Measurements from ENCODE around the gene ALDH8A1. TPM values are rescaled to one million over a fixed set of nuclear protein-coding genes. Genes with fewer than 3 reads are reported as not detected.

Gene ALDH8A1
- total RNA-seq, 4 donors from 2014 or later, result 1.2 to 21.8 (median 2.5) TPM

DNA sequence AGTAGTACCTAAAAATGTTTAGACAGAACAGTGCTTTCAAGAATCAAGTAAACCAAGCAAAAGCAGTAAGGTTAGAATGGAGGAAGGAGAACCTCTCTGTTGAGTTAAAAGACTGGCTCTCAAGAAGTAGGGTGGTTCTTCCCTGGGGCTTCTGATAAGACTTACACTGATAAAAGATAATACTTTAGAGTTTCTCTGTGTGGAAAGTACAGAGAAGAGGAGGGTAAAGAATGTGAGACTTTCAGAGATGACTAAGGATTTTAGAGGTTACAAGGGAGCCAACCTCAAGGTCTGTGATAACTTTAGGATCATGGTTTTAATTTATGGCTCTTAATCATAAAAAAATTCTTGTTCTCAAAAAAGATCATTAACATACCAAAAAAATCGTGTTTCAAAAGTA is 30.9 kb upstream of the ALDH8A1 start:
- Histone ChIP-seq H3K27me3 (no peaks in the 10 kb centered on the region), H3K9me3 (no peaks in the 10 kb centered on the region), H3K36me3 (peaks cover 4 to 82% of the 10 kb centered on the region in 2 donors), H3K4me1 (no peaks in the 10 kb centered on the region), H3K4me3 (no peak overlapping the region), H3K27ac (no peak overlapping the region)
- TF ChIP-seq, protein P1, sequence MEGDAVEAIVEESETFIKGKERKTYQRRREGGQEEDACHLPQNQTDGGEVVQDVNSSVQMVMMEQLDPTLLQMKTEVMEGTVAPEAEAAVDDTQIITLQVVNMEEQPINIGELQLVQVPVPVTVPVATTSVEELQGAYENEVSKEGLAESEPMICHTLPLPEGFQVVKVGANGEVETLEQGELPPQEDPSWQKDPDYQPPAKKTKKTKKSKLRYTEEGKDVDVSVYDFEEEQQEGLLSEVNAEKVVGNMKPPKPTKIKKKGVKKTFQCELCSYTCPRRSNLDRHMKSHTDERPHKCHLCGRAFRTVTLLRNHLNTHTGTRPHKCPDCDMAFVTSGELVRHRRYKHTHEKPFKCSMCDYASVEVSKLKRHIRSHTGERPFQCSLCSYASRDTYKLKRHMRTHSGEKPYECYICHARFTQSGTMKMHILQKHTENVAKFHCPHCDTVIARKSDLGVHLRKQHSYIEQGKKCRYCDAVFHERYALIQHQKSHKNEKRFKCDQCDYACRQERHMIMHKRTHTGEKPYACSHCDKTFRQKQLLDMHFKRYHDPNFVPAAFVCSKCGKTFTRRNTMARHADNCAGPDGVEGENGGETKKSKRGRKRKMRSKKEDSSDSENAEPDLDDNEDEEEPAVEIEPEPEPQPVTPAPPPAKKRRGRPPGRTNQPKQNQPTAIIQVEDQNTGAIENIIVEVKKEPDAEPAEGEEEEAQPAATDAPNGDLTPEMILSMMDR (IDR thresholded peaks at IDR 0.05), result no peak
- TF ChIP-seq POLR2AphosphoS5 (IDR thresholded peaks at IDR 0.05) (no peak), EP300 (IDR thresholded peaks at IDR 0.05) (no peak), POLR2A (IDR thresholded peaks at IDR 0.05) (no peak)
- WGBS, 2 donors (ENCODE audit: low coverage in 1 of 2), result 70 to 78% methylated on average over 1 of the region's 1 CpG
- no peak for ATAC-seq

DNA sequence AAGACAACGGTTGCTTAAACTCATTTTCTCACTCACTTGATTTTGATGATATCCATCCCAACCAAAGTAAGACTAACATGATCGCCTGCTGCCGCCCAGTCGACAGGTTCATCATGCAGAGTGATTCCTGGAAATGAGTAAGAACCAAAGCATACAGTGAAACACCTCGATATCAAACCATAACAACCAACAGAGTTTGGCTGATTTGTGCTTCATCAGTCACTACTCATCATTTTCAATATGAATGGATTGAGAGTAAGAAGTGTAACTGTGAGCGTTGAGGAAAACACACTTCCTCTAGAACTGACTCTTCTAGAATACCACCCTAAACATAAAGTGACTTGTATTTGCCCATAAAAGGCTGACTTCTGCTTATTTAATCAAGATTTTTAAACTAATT is 29.2 kb upstream of the ALDH8A1 start:
- TF ChIP-seq, protein P1 (IDR thresholded peaks at IDR 0.05), result no peak
- TF ChIP-seq POLR2A (IDR thresholded peaks at IDR 0.05) (no peak), POLR2AphosphoS5 (IDR thresholded peaks at IDR 0.05) (no peak), EP300 (IDR thresholded peaks at IDR 0.05) (no peak)
- ATAC-seq, result no peak
- WGBS, 2 donors (ENCODE audit: low coverage in 1 of 2), result 90 to 95% methylated on average over 6 of the region's 6 CpGs
- Histone ChIP-seq H3K27me3 (no peaks in the 10 kb centered on the region), H3K9me3 (no peaks in the 10 kb centered on the region), H3K4me1 (no peaks in the 10 kb centered on the region), H3K4me3 (no peak overlapping the region), H3K27ac (no peak overlapping the region), H3K36me3 (peaks cover 4 to 74% of the 10 kb centered on the region in 2 donors)

DNA sequence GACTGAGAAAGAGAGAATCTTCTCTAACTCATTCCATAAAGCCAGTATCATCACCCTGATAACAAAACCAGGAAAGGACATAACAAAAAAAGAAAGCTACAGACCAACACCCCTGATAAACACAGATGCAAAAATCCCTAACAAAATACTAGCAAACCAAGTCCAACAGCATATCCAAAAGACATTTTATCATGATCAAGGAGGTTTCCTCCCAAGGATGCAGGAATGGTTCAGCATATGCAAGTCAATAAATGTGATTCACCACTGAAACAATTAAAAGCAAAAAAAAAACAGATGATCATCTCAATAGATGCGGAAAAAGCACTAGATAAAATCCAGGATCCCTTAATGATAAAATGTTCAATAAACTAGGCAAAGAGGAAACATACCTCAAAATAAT is 24.5 kb upstream of the ALDH8A1 start:
- Histone ChIP-seq H3K27me3 (no peaks in the 10 kb centered on the region), H3K36me3 (peaks cover 0 to 70% of the 10 kb centered on the region in 2 donors), H3K9me3 (no peaks in the 10 kb centered on the region), H3K4me1 (no peaks in the 10 kb centered on the region), H3K4me3 (no peak overlapping the region), H3K27ac (no peak overlapping the region)
- ATAC-seq, result no peak
- 83 to 86% methylated on average over 1 of the region's 1 CpG for WGBS, 2 donors (ENCODE audit: low coverage in 1 of 2)
- TF ChIP-seq, protein P1 (IDR thresholded peaks at IDR 0.05), result no peak
- TF ChIP-seq POLR2AphosphoS5 (IDR thresholded peaks at IDR 0.05) (no peak), POLR2A (IDR thresholded peaks at IDR 0.05) (no peak), EP300 (IDR thresholded peaks at IDR 0.05) (no peak)

DNA sequence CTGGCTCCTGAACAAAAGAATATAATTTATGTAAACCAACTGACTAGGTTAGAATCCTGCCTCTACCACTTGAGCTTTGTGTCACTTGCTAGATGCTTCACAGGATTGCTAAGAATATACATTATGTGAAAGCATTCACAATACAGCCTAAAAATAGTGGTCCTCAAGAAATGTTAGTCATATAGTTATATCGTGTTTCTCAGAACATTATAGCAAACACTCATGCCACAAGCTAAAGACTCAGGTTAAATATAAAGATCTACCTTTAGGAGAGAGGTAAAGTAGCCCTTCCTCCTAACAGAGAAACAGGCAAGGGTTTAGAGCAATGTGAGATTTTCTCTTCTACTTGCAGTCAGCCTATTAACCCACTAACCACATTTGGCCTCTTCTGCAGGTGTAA is 17.8 kb upstream of the ALDH8A1 start:
- Histone ChIP-seq H3K9me3 (no peaks in the 10 kb centered on the region), H3K27me3 (no peaks in the 10 kb centered on the region), H3K27ac (no peak overlapping the region), H3K4me1 (peaks cover 0 to 8% (median 0%) of the 10 kb centered on the region in 3 donors), H3K4me3 (no peak overlapping the region), H3K36me3 (peaks cover 0 to 45% of the 10 kb centered on the region in 2 donors)
- TF ChIP-seq POLR2AphosphoS5 (IDR thresholded peaks at IDR 0.05) (no peak), POLR2A (IDR thresholded peaks at IDR 0.05) (no peak), EP300 (IDR thresholded peaks at IDR 0.05) (no peak)
- TF ChIP-seq, protein P1 (IDR thresholded peaks at IDR 0.05), result no peak
- WGBS, 2 donors (ENCODE audit: low coverage in 1 of 2), result 20 to 60% methylated on average over 1 of the region's 1 CpG
- ATAC-seq, result no peak

DNA sequence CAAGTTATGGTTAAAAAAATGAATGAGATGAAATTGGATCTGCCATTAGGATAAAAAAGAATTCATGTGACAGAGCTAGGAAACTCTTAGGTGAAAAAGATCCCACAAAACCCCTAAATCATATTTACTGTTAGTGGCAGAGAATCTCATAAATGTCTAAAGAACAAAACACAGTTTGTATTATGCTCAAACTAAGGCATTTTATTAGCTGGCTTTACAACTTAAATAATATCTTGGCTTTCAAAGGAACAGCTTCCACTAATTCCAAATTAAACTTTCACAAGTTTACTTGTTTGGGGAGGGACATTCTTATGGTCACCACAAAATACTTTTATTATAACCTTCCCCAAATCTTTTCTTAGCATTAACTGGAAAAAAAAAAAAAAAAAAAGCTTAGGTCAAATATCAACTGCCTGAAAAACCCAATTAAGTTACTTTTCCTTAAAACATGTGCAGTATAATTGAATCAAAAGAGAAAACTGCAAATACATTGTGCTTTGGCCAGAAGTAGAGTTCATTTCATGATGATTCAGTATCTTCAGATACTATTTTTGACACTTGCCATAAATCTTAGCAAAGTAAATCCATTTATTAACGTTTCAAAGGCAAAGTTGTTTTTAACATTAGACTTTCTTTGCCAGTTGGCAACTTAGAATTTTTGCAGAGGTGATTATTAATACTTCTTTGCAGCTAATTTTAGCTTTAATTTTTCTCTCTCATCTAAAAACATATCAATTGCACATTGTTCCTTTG is 14.7 kb upstream of the ALDH8A1 start:
- 10 to 12% methylated on average over 1 of the region's 1 CpG for WGBS, 2 donors (ENCODE audit: low coverage in 1 of 2)
- TF ChIP-seq POLR2AphosphoS5 (IDR thresholded peaks at IDR 0.05), result no peak
- TF ChIP-seq EP300 (IDR thresholded peaks at IDR 0.05), result no peak
- no peak for TF ChIP-seq POLR2A (IDR thresholded peaks at IDR 0.05)
- TF ChIP-seq, protein P1 (IDR thresholded peaks at IDR 0.05), result no peak
- H3K36me3 ChIP-seq, result peaks cover 0 to 44% of the 10 kb centered on the region in 2 donors

More for the DNA sequence above, 14.7 kb upstream of the ALDH8A1 start:
- Histone ChIP-seq H3K27me3 (no peaks in the 10 kb centered on the region), H3K4me3 (no peak overlapping the region), H3K4me1 (peaks cover 0 to 8% (median 0%) of the 10 kb centered on the region in 3 donors), H3K9me3 (peaks cover 0 to 2% (median 0%) of the 10 kb centered on the region in 3 donors), H3K27ac (no peak overlapping the region)
- no peak for ATAC-seq
